A549 (cell line): ENCODE results near the gene ANO6. TPM values are rescaled to one million over a fixed set of nuclear protein-coding genes. Genes with fewer than 3 reads are reported as not detected.

ENCODE experiments used
- ATAC-seq, 2 experiments: fragments of 200-7000 bp in 1 of 2; fragments of >200 bp in 1 of 2; cut with Nextera tagmentation in 1 of 2; cut with Tn5 transposase in 1 of 2; 3 replicates each; pipeline versions ENCODE4 v1.8.0 to v1.9.1; 2018 to 2020; ENCODE audit warnings: mild to moderate bottlenecking in 1 of 2, moderate library complexity in 1 of 2
- CTCF ChIA-PET: fragments of 300-600 bp; sonication (Branson Sonifier 250); formaldehyde crosslinking; extraction: SDS; loops from one replicate; lab custom pipeline; 2021; ENCODE audit warnings: antibody characterized with exemption, inconsistent platforms; lab: Yijun Ruan, JAX
- POLR2A ChIA-PET: fragments of 350-600 bp; formaldehyde crosslinking; extraction: SDS; loops from one replicate; lab custom pipeline; 2021; ENCODE audit warnings: antibody characterized with exemption, inconsistent platforms; lab: Yijun Ruan, JAX
- DNase-seq, 2 experiments: peaks; one replicate each; pipeline versions ENCODE4 v3.0.0 to v3.0.0-alpha.2; 2011 to 2016; ENCODE audit warnings: low read depth in 1 of 2, low spot score in 1 of 2
- FAIRE-seq: peaks from 2 replicates; lab custom pipeline; 2011; peaks lifted over from hg19 to GRCh38; lab: Jason Lieb, UNC
- H3K27ac ChIP-seq, 2 experiments: fragments of >200 bp; sonication (Bioruptor Twin); formaldehyde crosslinking; 3 replicates each; pipeline ENCODE4 v1.5.1; 2016 to 2017
- H3K4me1 ChIP-seq: fragments of >200 bp; sonication (Bioruptor Twin); formaldehyde crosslinking; 3 replicates; pipeline ENCODE4 v1.6.1; 2016
- H3K4me2 ChIP-seq: fragments of >200 bp; sonication (Bioruptor Twin); formaldehyde crosslinking; 3 replicates; pipeline ENCODE4 v1.6.1; 2016
- H3K4me3 ChIP-seq: fragments of >200 bp; sonication (Bioruptor Twin); formaldehyde crosslinking; 3 replicates; pipeline ENCODE4 v1.5.1; 2016
- H3K9me3 ChIP-seq: fragments of >200 bp; sonication (Bioruptor Twin); formaldehyde crosslinking; 3 replicates; pipeline ENCODE4 v1.6.1; 2016
- CBX2 ChIP-seq: fragments of 200-600 bp; sonication (generic); IDR thresholded peaks from 2 replicates; pipeline ENCODE4 v1.6.1; 2016; ENCODE audit warnings: low read depth, mild to moderate bottlenecking, borderline replicate concordance
- CHD4 ChIP-seq: fragments of 200-600 bp; sonication (generic); IDR thresholded peaks from 2 replicates; pipeline ENCODE4 v1.6.1; 2016; ENCODE audit warnings: antibody characterized with exemption, mild to moderate bottlenecking, borderline replicate concordance
- EHF ChIP-seq: fragments of 250-450 bp; sonication (Bioruptor Pico); IDR thresholded peaks from 2 replicates; pipeline ENCODE4 v1.5.0; 2020; ENCODE audit warnings: mild to moderate bottlenecking
- EHMT2 ChIP-seq: fragments of 200-600 bp; sonication (generic); IDR thresholded peaks from 2 replicates; pipeline ENCODE4 v1.6.1; 2016; ENCODE audit warnings: antibody characterized with exemption, low read depth, mild to moderate bottlenecking, moderate library complexity
- EP300 ChIP-seq, 2 experiments: fragments of >200 bp; sonication (Bioruptor Twin); formaldehyde crosslinking; IDR thresholded peaks; 2 replicates in 1 of 2; 3 replicates in 1 of 2; pipeline ENCODE4 v1.6.1; 2016 to 2017
- ESRRA ChIP-seq: fragments of 150-350 bp; IDR thresholded peaks from 2 replicates; pipeline ENCODE4 v1.6.1; 2014; ENCODE audit warnings: mild to moderate bottlenecking, low read length, borderline replicate concordance
- FOSB ChIP-seq: fragments of 250-450 bp; sonication (Bioruptor Pico); IDR thresholded peaks from 2 replicates; pipeline ENCODE4 v1.5.0; 2020; ENCODE audit warnings: mild to moderate bottlenecking, moderate library complexity
- FOXS1 ChIP-seq: fragments of 250-450 bp; sonication (Bioruptor Pico); IDR thresholded peaks from 2 replicates; pipeline ENCODE4 v1.5.0; 2020; ENCODE audit warnings: mild to moderate bottlenecking, moderate library complexity
- GATA3 ChIP-seq: IDR thresholded peaks from 2 replicates; pipeline ENCODE4 v1.6.1; 2012; ENCODE audit warnings: borderline replicate concordance
- HDAC2 ChIP-seq: fragments of 200-600 bp; sonication (generic); IDR thresholded peaks from 2 replicates; pipeline ENCODE4 v1.6.1; 2016
- HES2 ChIP-seq: fragments of >200 bp; sonication (Bioruptor Twin); formaldehyde crosslinking; IDR thresholded peaks from 2 replicates; pipeline ENCODE4 v1.6.1; 2016
- HOXB5 ChIP-seq: fragments of 250-450 bp; sonication (Bioruptor Pico); IDR thresholded peaks from 2 replicates; pipeline ENCODE4 v1.5.0; 2020; ENCODE audit warnings: mild to moderate bottlenecking, moderate library complexity
- KDM1A ChIP-seq: fragments of 200-600 bp; sonication (generic); IDR thresholded peaks from 2 replicates; pipeline ENCODE4 v1.6.1; 2016; ENCODE audit warnings: low read depth, mild to moderate bottlenecking
- KDM5A ChIP-seq: fragments of 200-600 bp; sonication (generic); IDR thresholded peaks from 2 replicates; pipeline ENCODE4 v1.6.1; 2016; ENCODE audit warnings: antibody characterized with exemption, mild to moderate bottlenecking
- NPAS2 ChIP-seq: fragments of 250-450 bp; sonication (Bioruptor Pico); IDR thresholded peaks from 2 replicates; pipeline ENCODE4 v1.8.0; 2022; ENCODE audit warnings: mild to moderate bottlenecking, moderate library complexity, borderline replicate concordance
- RARB ChIP-seq: fragments of 250-450 bp; sonication (Bioruptor Pico); IDR thresholded peaks from 2 replicates; pipeline ENCODE4 v1.8.0; 2021; ENCODE audit warnings: mild to moderate bottlenecking, moderate library complexity
- RCOR1 ChIP-seq: fragments of 150-350 bp; IDR thresholded peaks from 2 replicates; pipeline ENCODE4 v1.6.1; 2014; ENCODE audit warnings: antibody characterized with exemption, low read length, low read depth
- RFX5 ChIP-seq: fragments of 450-650 bp; IDR thresholded peaks from 2 replicates; pipeline ENCODE4 v1.7.1; 2014; ENCODE audit warnings: antibody characterized with exemption, mild to moderate bottlenecking, moderate library complexity
- SMC3 ChIP-seq: fragments of >200 bp; sonication (Bioruptor Twin); formaldehyde crosslinking; IDR thresholded peaks from 3 replicates; pipeline ENCODE4 v1.6.1; 2018; ENCODE audit warnings: inconsistent platforms
- ZFP36 ChIP-seq: fragments of 450-650 bp; IDR thresholded peaks from 2 replicates; pipeline ENCODE4 v1.6.1; 2014; ENCODE audit warnings: borderline replicate concordance; ENCODE audit not compliant: partially characterized antibody
- ZSCAN20 ChIP-seq: fragments of 250-450 bp; sonication (Bioruptor Pico); IDR thresholded peaks from 2 replicates; pipeline ENCODE4 v1.8.0; 2022; ENCODE audit warnings: mild to moderate bottlenecking, moderate library complexity
- polyA plus RNA-seq, 4 experiments: library from polyadenylated mRNA; depleted of rRNA in 3 of 4; stranded (reverse); fragments of >200 nt; fragmentation: RNase III in 1 of 4; extraction: RNeasy Plus Mini Kit Qiagen cat#74134 plus additional on column Dnase treatment in 1 of 4; gene quantifications; 2 replicates in 3 of 4; 3 replicates in 1 of 4; pipeline ENCODE4 v1.2.3, GENCODE V29; 2011 to 2017
- TF ChIP-seq, protein P1 (sequence below): IDR thresholded peaks from 2 replicates; pipeline ENCODE4 v1.6.1; 2012

ANO6 gene
- polyA plus RNA-seq, 2 of the 4 experiments (the other 2 are of a cell fraction), result 41.7 to 80.0 TPM

GRCh38 chr12:45357539-45358417 lies 141.9 kb downstream of the ANO6 start (continued):
- TF ChIP-seq, protein P1, sequence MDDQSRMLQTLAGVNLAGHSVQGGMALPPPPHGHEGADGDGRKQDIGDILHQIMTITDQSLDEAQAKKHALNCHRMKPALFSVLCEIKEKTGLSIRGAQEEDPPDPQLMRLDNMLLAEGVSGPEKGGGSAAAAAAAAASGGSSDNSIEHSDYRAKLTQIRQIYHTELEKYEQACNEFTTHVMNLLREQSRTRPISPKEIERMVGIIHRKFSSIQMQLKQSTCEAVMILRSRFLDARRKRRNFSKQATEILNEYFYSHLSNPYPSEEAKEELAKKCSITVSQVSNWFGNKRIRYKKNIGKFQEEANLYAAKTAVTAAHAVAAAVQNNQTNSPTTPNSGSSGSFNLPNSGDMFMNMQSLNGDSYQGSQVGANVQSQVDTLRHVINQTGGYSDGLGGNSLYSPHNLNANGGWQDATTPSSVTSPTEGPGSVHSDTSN, result no peak
- no peak for TF ChIP-seq FOXS1
- TF ChIP-seq HOXB5 (CRISPR knock-in tag), result no peak
- no peak for TF ChIP-seq EP300 (IDR thresholded peaks at IDR 0.05)
- no peak for TF ChIP-seq NPAS2 (CRISPR knock-in tag)
- TF ChIP-seq ZSCAN20 (CRISPR knock-in tag), result no peak
- no peak for TF ChIP-seq CHD4
- TF ChIP-seq, all 56 proteins: peak for 0

GRCh38 chr12:45362291-45362690 lies 146.4 kb downstream of the ANO6 start:
- Histone ChIP-seq H3K4me2 (no peak overlapping the region), H3K4me1 (peaks cover 8% of the 10 kb centered on the region; the same call in 2 of the 3 replicates), H3K4me3 (no peak overlapping the region), H3K9me3 (peaks cover 20% of the 10 kb centered on the region), H3K27ac (no peak overlapping the region)
- no peak for TF ChIP-seq EHF (CRISPR knock-in tag)
- TF ChIP-seq KDM5A, result no peak
- TF ChIP-seq SMC3, result no peak
- TF ChIP-seq FOSB (CRISPR knock-in tag), result no peak
- no peak for TF ChIP-seq ESRRA
- no peak for TF ChIP-seq EP300 (IDR thresholded peaks at IDR 0.05)
- no peak for TF ChIP-seq RCOR1
- TF ChIP-seq HES2, result no peak
- TF ChIP-seq EHMT2, result no peak
- no peak for TF ChIP-seq FOXS1
- TF ChIP-seq CHD4, result no peak
- ATAC-seq (no peak), DNase-seq (no peak), FAIRE-seq (no peak)
- ChIA-PET CTCF (interaction anchor here (0.6 kb wide), 1 partner anchor 383 kb away, joined by 4 read pairs; no protein-coding TSS in a partner anchor), POLR2A (no interaction called here)

DNA sequence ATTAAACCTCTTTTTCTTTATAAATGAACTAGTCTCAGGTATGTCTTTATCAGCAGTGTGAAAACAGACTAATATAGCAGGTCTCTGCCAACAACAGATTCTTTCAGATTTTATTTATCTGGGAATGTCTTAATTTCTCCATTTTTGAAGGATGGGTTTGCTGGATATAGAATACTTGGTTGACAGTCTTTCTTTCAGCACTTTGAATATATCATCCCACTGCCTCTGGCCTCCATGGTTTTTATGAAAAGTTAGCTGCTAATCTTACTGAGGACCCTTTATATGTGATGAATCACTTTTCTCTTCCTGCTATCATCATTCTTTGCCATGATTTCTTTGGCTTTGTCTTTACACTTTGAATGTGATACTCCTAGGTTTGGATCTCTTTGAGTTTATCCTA lies 148.0 kb downstream of the ANO6 start:
- FAIRE-seq, result no peak
- H3K27ac ChIP-seq, result no peak overlapping the region
- peak in 1 of 2 experiments; percentile 18 for DNase-seq
- no peak for ATAC-seq
- POLR2A ChIA-PET, result no interaction called here
- no peak overlapping the region for H3K4me2 ChIP-seq
- no peak for TF ChIP-seq CBX2
- no peak for TF ChIP-seq RFX5
- TF ChIP-seq EP300 (IDR thresholded peaks at IDR 0.05), result no peak
- no peak for TF ChIP-seq HDAC2
- no peak for TF ChIP-seq ZFP36
- TF ChIP-seq RARB (CRISPR knock-in tag), result no peak
- TF ChIP-seq GATA3, result no peak
- no peak for TF ChIP-seq FOXS1
- TF ChIP-seq KDM1A, result no peak
- TF ChIP-seq, all 56 proteins: peak for 0
- CTCF ChIA-PET, result no interaction called here
- Histone ChIP-seq H3K9me3 (peaks cover 20% of the 10 kb centered on the region), H3K4me1 (peaks cover 5% of the 10 kb centered on the region; the same call in 2 of the 3 replicates), H3K4me3 (no peak overlapping the region)
